ENCODE data around the gene EGF.

Gene EGF

DNA sequence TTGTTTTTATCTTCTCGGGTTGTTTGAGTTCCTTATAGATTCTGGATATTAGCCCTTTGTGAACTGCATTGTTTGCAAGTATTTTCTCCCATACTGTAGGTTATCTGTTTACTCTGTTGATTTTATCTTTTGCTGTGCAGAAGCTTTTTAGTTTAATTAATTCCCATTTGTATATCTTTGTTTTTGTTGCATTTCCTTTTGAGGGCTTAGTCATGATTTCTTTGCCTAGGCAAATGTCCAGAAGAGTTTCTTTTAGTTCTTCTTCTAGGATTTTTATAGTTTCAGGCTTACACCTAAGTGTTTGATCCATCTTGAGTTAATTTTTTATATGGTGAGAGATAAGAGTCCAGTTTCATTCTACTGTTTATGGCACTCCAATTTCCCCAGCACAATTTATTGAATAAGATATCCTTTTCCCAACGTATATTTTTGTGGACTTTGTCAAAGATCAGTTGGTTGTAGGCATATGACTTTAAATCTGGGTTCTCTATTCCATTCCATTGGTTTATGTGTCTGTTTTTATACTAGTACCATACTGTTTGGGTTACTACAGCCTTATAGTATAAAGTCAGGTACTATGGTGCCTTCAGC, 54.3 kb downstream of the EGF start:
- no peak for DNase-seq

DNA sequence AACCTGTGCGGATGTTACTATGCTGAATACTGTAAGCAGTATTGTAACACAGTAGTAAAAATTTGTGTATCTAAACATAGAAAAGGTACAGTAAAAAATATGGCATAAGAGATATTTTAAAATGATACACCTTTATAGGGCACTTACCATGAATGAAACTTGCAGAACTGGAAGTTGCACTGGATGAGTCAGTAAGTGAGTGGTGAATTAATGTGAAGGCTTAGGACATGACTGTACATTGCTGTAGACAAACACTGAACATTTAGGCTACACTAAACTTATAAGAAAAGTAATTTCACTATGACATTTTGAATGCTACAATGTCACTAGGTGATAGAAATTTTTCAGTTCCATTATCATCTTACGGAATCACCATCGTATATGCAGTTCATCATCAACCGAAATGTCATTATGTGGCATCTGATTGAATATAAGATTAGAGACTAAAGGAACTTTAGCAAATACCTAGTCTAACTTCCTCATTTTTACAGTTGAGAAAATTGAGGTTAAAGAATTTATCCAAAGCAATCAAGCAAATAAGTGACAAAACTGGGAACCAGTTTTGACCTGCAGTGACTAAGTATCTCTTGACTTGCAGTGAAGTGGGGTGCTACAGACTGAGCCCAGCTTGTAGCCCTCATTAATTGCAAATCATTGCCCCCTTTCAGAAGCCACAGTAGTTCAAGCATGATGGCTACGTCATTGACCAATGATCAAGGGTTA, 55.3 kb downstream of the EGF start:
- peak; percentile 32 to 55 for DNase-seq

DNA sequence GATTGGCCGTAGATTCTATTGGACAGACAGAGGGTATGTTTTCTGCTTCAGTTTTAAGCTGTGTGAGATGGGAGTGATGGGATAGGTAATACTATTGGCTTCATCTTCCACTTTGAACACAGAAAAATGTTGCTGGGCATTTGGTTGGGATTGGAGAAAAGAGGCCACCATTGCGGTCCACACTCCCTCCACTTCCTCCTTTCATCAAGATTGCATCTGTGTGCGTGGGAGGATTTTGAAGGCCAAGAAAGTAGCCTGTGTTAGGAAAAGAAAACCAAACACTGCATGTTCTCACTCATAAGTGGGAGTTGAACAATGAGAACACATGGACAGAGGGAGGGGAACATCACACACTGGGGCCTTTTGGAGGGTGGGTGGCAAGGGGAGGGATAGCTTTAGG, 56.4 kb downstream of the EGF start:
- DNase-seq, result peak; percentile 39 to 49

DNA sequence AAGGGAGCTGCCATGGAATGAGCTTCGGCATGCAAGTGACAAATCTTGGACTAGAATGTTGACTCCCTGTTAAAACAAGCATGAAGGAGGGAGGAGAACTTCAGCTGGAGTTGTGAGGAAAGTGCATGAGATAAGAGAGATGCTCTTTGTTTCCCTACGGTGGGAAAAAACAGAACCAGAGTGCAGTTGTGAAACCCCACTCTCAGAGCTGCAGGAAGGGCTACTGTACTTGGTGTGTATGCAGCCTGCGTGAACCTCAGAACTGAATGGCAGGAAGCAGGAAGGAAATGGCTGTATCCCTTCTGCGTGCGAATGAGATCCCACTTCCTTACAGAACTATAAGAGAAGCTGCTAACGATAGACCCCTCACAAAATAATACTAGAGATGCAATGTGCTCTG, 57.2 kb downstream of the EGF start:
- peak; percentile 95 to 98 for DNase-seq

DNA sequence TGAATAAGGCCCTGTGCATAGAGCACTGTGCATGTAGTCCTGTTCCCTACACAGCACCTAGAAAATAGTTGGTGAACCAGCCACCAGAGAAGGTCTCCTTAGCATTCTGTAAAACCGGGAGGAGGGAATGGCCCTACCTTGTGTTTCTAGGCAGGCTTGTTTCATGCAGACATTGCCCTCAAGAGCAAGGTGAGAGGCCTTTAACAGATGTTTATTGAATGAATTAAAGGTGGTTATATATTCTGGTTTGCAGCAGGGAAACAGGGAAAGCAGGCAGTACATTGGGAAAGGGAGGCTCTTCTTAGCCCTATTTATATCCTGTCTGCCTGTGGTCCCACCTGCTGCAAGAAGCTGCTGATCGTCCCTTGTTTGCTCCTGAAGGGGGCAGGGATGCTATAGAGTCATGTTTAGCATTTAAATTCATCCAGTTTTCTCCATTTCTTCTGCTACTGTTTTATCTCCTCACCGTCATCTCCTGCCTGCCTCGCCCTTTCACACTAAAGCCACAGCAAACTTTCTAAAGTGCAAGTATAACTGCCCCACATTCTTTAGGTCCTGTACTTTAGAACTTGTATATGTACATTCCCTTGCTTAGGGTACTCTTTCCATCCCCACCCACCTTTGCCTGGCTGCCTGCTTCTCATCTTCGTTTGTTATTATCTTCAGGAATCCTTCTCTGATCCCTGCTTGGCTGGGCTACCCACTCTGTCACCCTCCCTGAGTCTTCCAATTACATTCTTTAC, 60.3 kb downstream of the EGF start:
- no peak for DNase-seq

DNA sequence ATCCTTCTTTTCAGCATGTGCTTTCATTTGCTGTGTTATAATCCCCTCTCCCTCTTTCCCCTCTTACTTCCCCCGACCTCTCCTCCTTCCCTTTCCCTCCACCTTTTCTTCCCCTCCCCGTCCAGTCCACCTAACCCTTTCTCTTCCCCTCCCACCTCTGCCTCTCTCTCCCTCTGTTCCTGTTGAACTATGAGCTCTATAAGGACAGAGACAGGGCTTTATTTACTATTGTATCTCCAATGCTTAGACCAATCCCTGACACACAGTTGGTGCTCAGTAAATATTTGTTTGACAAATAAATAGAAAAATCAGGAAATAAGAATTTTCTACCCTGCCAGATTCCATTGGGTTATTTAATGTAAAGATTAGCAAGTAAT, 60.8 kb downstream of the EGF start:
- no peak for DNase-seq

DNA sequence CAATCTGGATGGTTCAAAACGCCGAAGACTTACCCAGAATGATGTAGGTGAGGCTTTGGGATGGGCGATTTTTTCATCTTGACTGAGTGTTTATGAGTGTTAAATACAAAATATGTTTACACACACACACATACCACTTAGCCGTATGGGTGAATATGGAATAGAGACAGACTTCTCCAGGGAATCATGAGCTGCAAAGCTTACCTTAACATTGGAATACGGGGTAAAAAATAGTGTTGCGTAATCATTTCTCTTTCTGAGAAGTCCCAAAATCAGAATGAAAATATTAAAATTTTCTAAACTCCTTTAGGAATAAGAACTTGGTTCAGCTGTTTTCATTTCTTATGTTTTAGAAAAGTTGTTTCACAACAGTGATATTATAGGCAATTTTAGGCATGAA, 63.5 kb downstream of the EGF start:
- no peak for DNase-seq

DNA sequence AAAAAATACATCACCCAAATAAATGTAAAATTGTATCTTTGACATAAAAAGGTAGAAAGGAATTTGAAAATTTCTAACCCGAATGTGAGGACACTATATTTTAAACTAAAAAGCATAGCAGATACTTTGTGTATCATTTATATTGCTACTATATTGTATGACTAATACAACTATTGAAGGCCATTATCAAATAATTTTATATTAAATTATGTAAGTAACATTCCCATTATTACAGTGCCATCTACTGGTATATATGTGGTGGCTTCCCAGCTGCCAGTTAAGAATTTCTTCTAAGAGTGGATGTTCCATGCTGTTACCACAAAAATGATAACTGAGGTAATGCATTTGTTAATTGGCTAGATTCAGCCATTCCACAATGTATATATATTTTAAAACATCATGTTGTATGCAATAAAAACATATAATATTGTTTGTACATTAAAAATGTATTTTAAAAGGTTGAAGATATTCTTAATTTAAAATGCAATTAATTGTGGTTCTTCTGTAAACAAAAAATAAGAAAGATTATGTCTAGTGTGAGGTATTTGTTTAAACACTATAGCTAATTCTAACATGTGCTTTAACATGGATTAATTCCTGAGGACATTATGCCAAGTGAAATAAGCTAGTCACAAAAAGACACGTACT, 65.3 kb downstream of the EGF start:
- DNase-seq, result peak; percentile 42 to 67

DNA sequence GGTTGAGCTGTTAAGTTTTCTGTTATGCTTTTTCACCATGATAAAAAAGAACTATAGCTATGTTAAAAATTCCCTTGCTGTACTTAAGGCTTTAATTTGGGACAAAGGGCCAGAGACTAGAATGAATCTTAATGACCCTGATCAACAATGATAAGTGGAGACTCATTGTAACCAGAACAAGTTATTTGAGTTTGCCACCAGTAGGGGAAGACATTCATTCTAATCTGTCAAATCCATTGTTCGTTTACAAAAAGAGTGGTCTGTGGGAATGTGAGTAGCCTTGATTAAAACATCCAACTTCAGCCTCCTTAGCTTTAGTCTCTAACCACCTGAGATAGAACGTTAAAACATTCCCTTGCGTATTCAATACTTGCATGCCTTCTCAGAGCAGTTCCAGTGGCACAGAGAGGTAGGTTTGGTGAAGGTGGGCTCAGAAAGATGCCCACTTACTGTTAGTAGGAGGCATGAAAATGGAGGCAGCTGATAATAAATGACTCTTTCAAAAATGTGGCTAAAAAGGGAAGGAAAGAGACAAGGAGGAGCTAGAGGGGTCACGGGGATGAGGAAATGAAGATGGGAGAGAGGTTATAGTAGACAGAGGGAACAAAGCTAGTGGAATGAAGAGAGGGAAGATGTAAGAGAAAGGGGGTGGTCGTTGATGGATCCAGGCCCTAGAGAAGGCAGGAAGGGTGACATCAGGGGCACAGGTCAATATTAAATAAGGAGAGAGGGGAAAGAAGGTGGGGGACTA, 66.2 kb downstream of the EGF start:
- DNase-seq, result peak; percentile 24 to 39

DNA sequence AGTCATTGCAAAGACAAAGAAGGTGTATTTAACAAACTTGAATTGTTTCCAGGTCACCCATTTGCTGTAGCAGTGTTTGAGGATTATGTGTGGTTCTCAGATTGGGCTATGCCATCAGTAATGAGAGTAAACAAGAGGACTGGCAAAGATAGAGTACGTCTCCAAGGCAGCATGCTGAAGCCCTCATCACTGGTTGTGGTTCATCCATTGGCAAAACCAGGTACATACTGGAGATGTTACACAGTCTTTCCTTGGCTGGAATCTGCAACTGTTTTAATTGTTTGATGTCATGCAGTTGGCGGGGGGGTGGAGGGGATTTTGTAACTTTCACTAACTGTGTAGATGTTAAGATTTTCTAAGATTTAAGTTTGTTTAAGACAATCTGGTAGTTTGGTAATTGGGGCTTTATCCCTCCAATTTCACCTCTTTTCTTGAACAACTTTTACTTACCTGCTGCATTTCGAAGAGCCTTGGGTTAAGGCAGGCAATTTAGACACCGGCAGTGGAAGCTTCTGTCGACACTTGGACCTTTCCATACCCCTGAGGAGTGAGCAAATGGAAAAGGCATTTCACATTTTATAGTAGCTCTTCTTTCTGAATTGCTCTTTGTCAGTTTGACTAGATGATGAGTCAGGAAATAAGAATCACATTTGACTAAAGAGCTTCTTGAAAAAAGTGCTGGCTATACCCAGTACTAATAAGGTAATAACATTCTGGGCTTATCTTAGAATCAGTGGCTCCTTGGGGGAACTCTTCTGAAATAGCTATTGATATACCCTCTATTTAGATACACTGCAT, 67.4 kb downstream of the EGF start:
- no peak for DNase-seq

DNA sequence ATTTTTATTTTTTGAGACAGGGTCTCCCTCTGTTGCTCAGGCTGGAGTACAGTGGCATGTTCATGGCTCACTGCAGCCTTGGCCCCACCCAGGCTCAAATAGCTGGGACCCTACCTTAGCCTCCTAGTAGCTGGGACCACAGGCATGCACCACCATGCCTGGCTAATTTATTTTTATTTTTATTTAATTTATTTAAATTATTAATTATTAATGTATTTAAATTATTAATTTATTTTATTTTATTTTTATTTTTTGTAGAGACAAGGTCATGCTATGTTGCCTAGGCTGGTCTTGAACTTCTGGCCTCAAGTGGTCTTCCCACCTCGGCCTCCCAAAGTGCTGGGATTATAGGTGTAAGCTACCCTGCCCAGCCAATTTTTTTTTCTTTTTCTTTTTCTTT, 69.3 kb downstream of the EGF start:
- no peak for DNase-seq

DNA sequence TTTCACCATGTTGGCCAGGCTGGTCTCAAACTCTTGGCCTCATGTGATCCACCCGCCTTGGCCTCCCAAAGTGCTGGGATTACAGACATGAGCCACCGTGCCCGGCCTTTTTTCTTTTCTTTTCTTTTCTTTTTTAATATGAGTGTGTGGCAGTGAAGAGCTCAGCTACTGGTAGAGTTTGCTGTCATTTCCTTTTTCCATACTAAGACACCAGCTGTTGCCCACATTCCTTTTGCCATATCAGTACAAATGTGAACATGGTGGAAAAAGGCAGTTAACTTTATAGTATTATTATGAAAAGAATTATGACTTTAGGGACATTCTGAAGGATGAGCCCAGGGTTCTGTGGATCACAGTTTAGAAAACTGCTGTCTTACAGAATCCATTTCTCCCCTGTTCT, 69.8 kb downstream of the EGF start:
- no peak for DNase-seq

DNA sequence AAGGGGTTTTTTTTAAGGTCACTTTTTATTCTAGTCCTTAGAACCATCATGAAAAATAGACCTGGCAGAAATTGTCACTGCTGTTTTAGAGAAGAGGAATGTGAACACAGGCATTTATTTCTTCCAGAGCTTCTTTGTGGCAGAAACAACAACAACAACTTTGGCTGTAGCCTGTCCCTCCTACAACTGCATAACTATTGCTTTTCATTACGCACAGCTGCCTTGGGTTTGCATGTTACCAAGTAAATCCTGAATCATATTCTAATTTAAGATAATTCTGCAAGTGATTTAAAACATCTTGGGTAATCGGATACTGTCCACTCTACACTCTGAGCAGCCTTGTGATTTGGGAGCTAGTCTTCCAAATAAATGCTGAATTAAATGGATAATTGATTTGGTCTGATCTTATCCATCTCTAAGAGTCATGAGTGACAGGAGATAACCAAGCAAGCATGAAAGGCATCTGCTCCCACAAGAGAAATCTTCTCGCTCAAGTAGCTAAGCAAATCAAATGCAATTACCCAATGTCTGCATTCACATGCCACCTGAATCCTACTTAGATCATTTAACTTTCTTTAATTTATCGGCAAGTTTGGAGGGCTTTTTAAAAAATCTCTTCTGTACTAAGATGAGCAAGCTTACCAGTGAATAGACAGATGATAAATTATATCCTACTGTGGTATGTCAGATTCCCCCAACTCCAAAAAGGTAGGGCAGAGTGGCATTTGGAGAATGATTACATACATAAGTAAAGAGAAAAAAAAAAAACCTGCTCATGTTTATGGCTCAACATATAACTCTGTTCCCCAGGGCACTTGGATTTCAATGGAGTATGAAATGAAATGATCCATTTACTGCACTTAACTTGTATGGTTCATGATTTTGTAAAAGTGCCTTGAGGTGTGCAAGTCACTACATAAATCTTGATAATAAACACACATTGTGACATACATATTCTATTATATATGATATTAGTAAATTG, 73.6 kb downstream of the EGF start:
- DNase-seq, result no peak

DNA sequence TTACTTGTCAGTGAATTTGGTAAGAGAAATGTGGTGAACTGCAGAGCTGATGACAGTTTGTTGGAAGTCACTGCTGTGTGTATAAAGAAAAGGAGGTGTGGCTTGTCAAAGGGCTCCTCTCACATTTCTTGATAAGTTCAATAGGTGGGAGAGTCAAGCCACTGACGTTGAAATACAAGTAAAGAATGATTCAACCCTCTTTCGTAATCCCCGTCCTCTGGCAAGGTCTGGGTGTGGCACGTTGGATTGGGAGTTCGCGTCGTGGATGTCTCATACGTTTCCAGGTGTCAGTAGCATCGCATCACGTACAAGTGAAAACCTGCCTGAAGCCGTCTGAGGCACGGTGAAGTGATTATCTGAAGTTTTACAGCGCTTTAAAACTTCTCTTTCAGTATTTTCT, 76.4 kb downstream of the EGF start:
- DNase-seq, result no peak

DNA sequence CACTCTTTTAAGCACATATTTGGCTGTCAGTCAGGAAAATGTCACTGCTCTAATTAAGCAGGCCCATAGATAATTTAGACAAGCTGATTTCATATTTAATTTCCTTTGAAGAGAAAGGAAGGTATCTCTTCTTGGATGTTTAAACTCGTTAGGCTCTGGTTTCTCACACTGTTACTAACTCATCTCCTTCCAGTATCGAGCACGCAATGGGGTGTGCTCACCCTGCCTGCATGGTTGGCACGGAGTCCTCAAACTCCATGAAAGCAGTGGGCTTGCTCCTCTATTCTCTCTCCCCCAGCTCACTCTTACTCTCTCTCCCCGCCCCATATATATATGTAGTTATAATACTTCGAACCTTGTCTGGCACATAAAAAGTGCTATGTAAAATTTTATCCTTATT, 76.9 kb downstream of the EGF start:
- DNase-seq, result no peak

DNA sequence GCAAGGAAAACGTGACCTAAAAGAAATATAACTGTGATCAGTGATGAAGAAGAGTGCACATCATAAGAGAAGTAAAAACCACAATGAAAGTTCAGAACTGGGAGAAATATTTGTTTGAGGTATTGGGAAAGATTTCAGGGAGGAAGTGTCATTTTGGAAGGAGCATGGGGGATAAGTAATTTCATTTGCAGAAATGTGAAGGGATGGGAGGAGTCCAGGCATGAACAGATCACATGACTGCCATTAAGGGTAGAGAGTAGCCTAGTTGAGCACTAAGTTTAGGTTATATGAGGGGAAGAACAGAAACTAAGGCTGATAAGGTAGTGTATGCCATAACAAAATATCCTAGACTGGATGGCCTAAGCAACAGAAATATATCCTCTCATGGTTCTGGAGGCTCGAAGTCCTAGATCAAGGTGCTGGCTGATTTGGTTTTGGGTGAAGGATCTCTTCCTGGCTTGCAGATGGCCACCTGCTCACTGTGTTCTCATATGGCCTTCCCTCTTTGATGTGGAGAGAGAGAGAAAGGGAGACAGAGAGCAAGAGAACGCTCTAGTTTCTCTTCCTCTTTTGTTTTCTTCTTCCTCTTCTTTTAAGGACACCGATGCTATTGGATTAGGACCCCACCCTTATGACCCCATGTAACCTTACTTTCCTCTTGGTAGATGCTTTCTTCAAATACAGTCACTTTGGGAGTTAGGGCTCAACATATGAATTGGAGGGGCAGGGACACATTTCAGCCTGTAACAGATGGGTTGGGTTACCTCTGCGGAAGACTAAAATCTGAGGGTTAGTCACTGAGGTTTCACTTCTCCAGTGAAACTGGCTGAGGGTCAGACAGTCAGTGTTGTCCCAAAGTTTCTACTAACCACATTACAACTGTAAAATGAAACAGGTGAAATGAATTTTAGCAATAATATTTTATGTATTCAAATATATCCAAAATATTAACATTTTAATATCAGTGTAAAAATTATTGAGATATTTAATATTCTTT, 77.9 kb downstream of the EGF start:
- no peak for DNase-seq

DNA sequence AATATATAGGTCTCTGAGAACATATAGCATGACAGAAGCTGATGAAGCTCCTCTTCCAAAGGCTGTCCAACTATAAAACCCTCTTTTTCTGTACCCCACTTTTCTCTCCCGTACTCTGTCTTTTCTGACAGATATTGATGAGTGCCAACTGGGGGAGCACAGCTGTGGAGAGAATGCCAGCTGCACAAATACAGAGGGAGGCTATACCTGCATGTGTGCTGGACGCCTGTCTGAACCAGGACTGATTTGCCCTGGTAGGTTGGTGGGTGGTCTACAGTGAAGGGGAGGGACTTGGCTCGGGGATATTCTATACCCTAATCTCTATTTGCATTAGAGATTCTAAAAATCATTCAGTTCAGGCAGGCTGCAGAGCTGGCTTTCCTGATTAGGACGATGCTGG, 80.4 kb downstream of the EGF start:
- no peak for DNase-seq

DNA sequence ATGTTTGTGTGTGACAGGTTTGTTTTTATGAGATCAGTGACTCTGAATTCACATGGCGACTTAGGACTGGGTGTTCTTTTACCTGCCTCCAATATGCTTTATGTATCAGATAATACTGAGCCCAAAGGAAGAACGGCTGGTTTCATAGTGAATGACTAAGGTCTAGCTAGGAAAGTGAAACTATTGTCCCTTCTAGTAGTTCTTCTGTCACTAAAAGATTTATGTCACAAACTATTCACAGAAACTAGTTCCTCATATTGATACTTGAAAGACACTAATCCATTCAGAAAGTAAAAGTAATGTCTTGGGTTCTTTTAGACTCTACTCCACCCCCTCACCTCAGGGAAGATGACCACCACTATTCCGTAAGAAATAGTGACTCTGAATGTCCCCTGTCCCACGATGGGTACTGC, 81.7 kb downstream of the EGF start:
- DNase-seq, result no peak

DNA sequence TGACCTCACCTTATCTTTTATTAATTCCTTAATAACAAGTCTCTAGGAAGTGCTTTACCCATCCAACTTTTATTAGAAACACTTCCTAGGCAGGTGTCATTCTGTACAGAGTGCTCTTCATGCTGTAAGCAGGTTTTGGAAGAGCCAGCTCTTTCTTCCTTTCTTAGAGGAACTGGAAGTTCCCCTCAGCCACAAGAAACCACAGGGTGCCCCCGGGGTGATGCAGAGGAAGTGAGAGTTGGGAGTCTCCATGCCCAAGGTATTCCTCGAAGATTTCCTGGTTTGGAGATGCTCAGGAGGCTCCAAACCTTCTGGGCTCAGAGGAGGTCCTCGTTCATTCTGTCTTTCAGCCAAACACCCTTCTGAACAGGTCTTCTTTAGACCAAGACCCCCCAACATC, 83.8 kb downstream of the EGF start:
- DNase-seq, result peak; percentile 39 to 45
